Gastrocnemius medialis (tissue), 4 donors: ENCODE measurements around the gene SEC61A2. TPM values are rescaled to one million over a fixed set of nuclear protein-coding genes. Genes with fewer than 3 reads are reported as not detected.
A peak's percentile ranks its signal among the peaks of the same experiment; 100 is the strongest.

Experiments used
- ATAC-seq, 2 donors: fragments of 150-250 bp; one replicate each; pipeline ENCODE4 v1.9.1; 2016
- DNase-seq, 2 donors: peaks; one replicate each; pipeline ENCODE4 v3.0.0-alpha.2; 2019
- H3K27ac ChIP-seq, 4 donors: fragments of 200-600 bp; sonication (generic); 1 replicate in 1 of 4; 2 replicates in 3 of 4; pipeline ENCODE4 v1.5.1; 2016 to 2018; ENCODE audit warnings: mild to moderate bottlenecking in 2 of 4, moderate library complexity in 1 of 4
- H3K27me3 ChIP-seq, 3 donors: fragments of 200-600 bp; sonication (generic) in 2 of 3; 1 replicate in 1 of 3; 2 replicates in 2 of 3; pipeline versions ENCODE4 v1.5.1 to v1.6.0; 2016 to 2019; ENCODE audit warnings: mild to moderate bottlenecking in 1 of 3, moderate library complexity in 1 of 3
- H3K36me3 ChIP-seq, 2 donors: fragments of 200-600 bp; sonication (generic) in 1 of 2; one replicate each; pipeline ENCODE4 v1.5.1; 2017 to 2018
- H3K4me1 ChIP-seq, 2 donors: fragments of 200-600 bp; sonication (generic) in 1 of 2; one replicate each; pipeline ENCODE4 v1.5.1; 2016 to 2017; ENCODE audit warnings: mild to moderate bottlenecking in 2 of 2
- H3K4me3 ChIP-seq, 4 donors: fragments of 200-600 bp; sonication (generic) in 3 of 4; 1 replicate in 1 of 4; 2 replicates in 3 of 4; pipeline ENCODE4 v1.5.1; 2016 to 2019; ENCODE audit warnings: mild to moderate bottlenecking in 2 of 4
- H3K9me3 ChIP-seq, 3 donors: fragments of 200-600 bp; sonication (generic) in 2 of 3; 1 replicate in 1 of 3; 2 replicates in 2 of 3; pipeline ENCODE4 v1.5.1; 2016 to 2019
- POLR2A ChIP-seq, 2 donors: fragments of 450-650 bp; IDR thresholded peaks; one replicate each; pipeline ENCODE4 v1.6.1; 2017; ENCODE audit warnings: antibody characterized with exemption in 2 of 2, mild to moderate bottlenecking in 2 of 2, moderate library complexity in 2 of 2
- in situ Hi-C, 4 donors: fragments of 200-750 bp; cut with MboI; loops; one replicate each; pipeline versions ENCODE4 v1.15.0 to v1.8.0; 2017; ENCODE audit warnings: low sequenced_read_pairs in 4 of 4
- intact Hi-C: fragments of 100-400 bp; cut with DNase I; formaldehyde crosslinking; loops from one replicate; pipeline ENCODE4 v1.15.1; 2023; ENCODE audit warnings: low total_unique reads
- total RNA-seq, 4 donors: library from RNA; depleted of rRNA; stranded (reverse); fragments of >200 nt; gene quantifications; one replicate each; pipeline versions ENCODE4 v1.1.0 to v1.2.3, GENCODE V29; 2016
- TF ChIP-seq, protein P1 (sequence below), 5 experiments: fragments of 450-650 bp in 3 of 5; fragments of 200-600 bp in 2 of 5; sonication (generic) in 2 of 5; IDR thresholded peaks in 4 of 5; conservative IDR thresholded peaks in 1 of 5; 1 replicate in 4 of 5; 2 replicates in 1 of 5; pipeline ENCODE4 v1.5.1; 2016 to 2019; ENCODE audit warnings: antibody characterized with exemption in 5 of 5, mild to moderate bottlenecking in 3 of 5, moderate library complexity in 3 of 5

The SEC61A2 gene
- total RNA-seq: 1 to 10 TPM; 6.0 to 9.4 (median 8.6) TPM

DNA sequence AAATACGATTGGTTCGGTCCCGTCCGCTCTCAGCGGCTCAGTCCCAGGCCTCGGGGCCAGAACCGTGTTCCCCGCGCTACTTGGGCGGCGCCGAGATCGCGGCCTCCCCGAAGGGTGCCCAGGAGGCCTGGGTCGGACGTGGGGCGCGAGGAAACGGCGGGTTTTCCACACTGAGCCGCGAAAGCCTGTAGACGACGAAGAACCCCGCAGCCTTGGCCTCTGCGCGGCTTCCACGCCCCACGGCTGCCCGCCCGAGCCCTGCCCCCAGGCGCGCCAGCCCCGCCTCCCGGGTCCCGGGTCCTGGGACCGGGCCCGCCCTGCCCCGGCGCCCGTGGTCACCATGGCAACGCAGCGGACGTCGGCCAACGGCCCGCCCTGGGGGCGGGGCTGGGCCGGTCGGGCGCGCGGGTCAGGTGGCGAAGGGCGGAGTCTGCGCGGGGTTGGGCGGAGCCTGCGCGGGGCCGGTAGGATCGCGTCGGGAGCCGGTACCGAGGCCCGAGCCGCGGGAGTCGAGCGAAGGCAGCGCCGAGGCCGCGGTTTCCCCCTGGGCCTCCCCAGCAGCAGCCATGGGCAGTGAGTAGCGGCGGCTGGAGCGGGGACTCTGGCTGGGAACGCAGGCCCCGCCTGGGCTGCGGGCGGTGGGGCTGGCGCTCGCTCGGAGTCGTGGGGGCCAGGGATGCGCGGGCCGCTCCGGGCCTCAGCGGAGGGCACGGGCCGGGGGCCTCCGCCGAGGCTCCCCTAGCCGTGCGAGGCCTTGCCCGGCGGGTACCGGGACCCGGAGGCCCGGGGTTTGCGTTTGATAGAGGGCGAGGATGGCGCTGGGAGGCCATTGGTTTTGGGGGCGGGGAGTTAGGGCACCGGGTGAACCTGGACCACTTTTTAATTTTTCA, at the start of gene SEC61A2:
TSS of gene SEC61A2 (plus strand) at position 456 of the 890 bp plus-strand sequence. CDS start at position 567, 111 bp downstream.
- intact Hi-C loops: loop anchor here (2.0 to 5.0 kb wide), 2 partner anchors 61 to 68 kb away; partner anchors contain the start of genes CDC123, DHTKD1 and NUDT5
- ATAC-seq: peak; percentile 93 to 96
- peaks cover 9 to 10% of the 10 kb centered on the region in 2 donors for H3K4me1 ChIP-seq

DNA sequence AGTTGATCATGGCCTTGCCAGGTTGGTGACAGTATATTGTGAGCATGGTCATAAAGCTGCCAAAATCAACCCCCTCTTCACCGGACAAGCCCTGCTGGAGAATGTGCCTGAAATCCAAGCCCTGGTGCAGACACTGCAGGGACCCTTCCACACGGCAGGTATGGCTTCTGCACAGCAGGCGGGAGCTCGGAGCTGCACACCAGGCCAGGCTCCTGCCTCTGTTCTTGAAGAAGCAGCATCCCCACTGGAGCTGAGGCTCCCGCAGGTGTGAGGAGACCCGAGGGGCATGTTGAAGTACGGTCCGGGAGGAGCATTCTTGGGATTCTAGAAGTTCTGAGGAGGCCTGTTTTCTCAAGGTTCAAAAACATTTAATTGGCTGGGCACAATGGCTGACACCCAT, 48.0 kb upstream of the SEC61A2 start:
- no peak for ATAC-seq
- no peak for TF ChIP-seq POLR2A (IDR thresholded peaks at IDR 0.05)
- TF ChIP-seq, protein P1, sequence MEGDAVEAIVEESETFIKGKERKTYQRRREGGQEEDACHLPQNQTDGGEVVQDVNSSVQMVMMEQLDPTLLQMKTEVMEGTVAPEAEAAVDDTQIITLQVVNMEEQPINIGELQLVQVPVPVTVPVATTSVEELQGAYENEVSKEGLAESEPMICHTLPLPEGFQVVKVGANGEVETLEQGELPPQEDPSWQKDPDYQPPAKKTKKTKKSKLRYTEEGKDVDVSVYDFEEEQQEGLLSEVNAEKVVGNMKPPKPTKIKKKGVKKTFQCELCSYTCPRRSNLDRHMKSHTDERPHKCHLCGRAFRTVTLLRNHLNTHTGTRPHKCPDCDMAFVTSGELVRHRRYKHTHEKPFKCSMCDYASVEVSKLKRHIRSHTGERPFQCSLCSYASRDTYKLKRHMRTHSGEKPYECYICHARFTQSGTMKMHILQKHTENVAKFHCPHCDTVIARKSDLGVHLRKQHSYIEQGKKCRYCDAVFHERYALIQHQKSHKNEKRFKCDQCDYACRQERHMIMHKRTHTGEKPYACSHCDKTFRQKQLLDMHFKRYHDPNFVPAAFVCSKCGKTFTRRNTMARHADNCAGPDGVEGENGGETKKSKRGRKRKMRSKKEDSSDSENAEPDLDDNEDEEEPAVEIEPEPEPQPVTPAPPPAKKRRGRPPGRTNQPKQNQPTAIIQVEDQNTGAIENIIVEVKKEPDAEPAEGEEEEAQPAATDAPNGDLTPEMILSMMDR (IDR thresholded peaks at IDR 0.05 in 4 of 5, conservative IDR thresholded peaks at IDR 0.05 in 1 of 5): no peak
- H3K27me3 ChIP-seq: no peaks in the 10 kb centered on the region
- H3K36me3 ChIP-seq: peaks cover 3 to 10% of the 10 kb centered on the region in 2 donors
- H3K4me3 ChIP-seq: no peak overlapping the region
- intact Hi-C loops (no loop called here), in situ Hi-C loops (no loop called here)
- DNase-seq: no peak
- no peaks in the 10 kb centered on the region for H3K4me1 ChIP-seq
- no peaks in the 10 kb centered on the region for H3K9me3 ChIP-seq
- no peak overlapping the region for H3K27ac ChIP-seq

More for the DNA sequence above, at the start of gene SEC61A2:
- peaks cover 0 to 4% of the 10 kb centered on the region in 2 donors for H3K36me3 ChIP-seq
- no peaks in the 10 kb centered on the region for H3K27me3 ChIP-seq
- H3K9me3 ChIP-seq: no peaks in the 10 kb centered on the region
- peak; percentile 88 for DNase-seq
- TF ChIP-seq, protein P1 (IDR thresholded peaks at IDR 0.05 in 4 of 5, conservative IDR thresholded peaks at IDR 0.05 in 1 of 5): no peak
- peak; percentile 47 to 55 for TF ChIP-seq POLR2A (IDR thresholded peaks at IDR 0.05)
- in situ Hi-C loops: no loop called here
- peak within 1 kb of the TSS; percentile 74 to 89 (median 84) for H3K27ac ChIP-seq
- peak within 1 kb of the TSS; percentile 68 to 96 (median 82) for H3K4me3 ChIP-seq

DNA sequence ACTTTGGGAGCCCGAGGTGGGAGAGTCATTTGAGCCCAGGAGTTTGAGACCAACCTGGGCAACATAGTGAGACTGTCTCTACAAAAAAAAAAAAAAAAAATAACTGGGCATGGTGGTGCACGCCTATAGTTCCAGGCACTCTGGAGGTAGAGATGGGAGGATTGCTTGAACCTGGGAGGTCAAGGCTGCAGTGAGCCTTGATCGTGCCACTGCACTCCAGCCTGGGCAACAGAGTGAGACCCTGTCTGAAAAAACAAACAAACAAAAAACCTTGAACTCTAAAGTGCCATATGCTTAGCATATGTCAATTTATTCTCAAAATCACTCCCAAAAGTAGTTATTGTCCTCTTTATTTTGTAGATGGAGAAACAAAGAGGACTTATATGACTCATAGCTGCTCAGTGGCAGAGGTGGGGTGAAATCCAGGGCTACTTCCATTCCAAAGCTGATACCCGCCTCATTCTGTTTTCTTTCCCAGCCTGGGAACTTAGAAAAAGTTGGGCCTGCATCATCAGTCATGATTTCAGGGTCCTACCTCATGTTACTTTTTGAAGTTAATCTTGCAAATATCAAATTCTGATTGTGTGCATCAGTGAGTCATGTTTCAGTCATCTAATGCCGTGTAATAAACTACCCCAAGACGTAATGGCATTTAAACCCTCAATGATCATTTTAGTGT, 47.5 kb upstream of the SEC61A2 start:
- in situ Hi-C loops: no loop called here
- TF ChIP-seq, protein P1 (IDR thresholded peaks at IDR 0.05 in 4 of 5, conservative IDR thresholded peaks at IDR 0.05 in 1 of 5): no peak
- no peak for TF ChIP-seq POLR2A (IDR thresholded peaks at IDR 0.05)
- intact Hi-C loops: no loop called here
- DNase-seq: no peak
- no peak overlapping the region for H3K27ac ChIP-seq
- no peaks in the 10 kb centered on the region for H3K4me1 ChIP-seq
- no peak overlapping the region for H3K4me3 ChIP-seq
- H3K27me3 ChIP-seq: no peaks in the 10 kb centered on the region
- no peak for ATAC-seq
- H3K9me3 ChIP-seq: no peaks in the 10 kb centered on the region
- H3K36me3 ChIP-seq: peaks cover 3 to 16% of the 10 kb centered on the region in 2 donors

DNA sequence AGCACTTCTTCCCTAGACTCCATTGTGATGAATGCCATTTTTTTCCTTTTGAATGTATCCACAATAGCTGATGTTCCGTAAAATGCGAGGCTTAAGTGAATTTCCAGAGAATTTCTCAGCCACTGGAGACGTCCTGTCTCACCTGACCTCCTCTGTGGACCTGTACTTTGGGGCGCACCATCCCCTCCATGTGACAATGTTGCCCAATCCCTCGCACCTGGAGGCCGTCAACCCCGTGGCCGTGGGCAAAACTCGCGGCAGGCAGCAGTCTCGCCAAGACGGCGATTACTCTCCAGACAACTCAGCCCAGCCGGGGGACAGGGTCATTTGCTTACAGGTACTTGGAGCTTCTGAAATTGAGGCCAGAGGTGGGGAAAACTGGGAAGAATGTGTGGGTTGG, 40.6 kb upstream of the SEC61A2 start:
- in situ Hi-C loops (no loop called here), intact Hi-C loops (no loop called here)
- H3K4me1 ChIP-seq: no peaks in the 10 kb centered on the region
- no peaks in the 10 kb centered on the region for H3K27me3 ChIP-seq
- H3K4me3 ChIP-seq: no peak overlapping the region
- no peak overlapping the region for H3K27ac ChIP-seq
- no peak for ATAC-seq
- peaks cover 3 to 49% of the 10 kb centered on the region in 2 donors for H3K36me3 ChIP-seq
- TF ChIP-seq, protein P1 (IDR thresholded peaks at IDR 0.05 in 4 of 5, conservative IDR thresholded peaks at IDR 0.05 in 1 of 5): no peak
- H3K9me3 ChIP-seq: no peaks in the 10 kb centered on the region
- DNase-seq: no peak
